NCI-H1417 (cell line): ENCODE results near the gene PDLIM7.
A peak's percentile ranks its signal among the peaks of the same experiment; 100 is the strongest.

Experiments used
- DNase-seq, 3 experiments: peaks; one replicate each; lab custom pipeline; 2025; lab: John Stamatoyannopoulos, UW

The PDLIM7 gene

GRCh38 chr5:177524941-177525655, 27.7 kb upstream of the PDLIM7 start:
- no peak for DNase-seq

- DNase-seq, result no peak
Measured at GRCh38 chr5:177524539-177524900, 27.1 kb upstream of the PDLIM7 start.

- DNase-seq, result no peak
Measured at GRCh38 chr5:177523711-177524538, 26.5 kb upstream of the PDLIM7 start.

- no peak for DNase-seq
Measured at GRCh38 chr5:177520916-177521513, 23.6 kb upstream of the PDLIM7 start.

GRCh38 chr5:177520271-177520670, 22.9 kb upstream of the PDLIM7 start:
- DNase-seq, result no peak

- DNase-seq, result no peak
Measured at GRCh38 chr5:177519463-177520235, 22.2 kb upstream of the PDLIM7 start.

GRCh38 chr5:177516601-177517568, 19.5 kb upstream of the PDLIM7 start, which contains the start of gene DDX41:
DDX41 (minus strand) TSS chr5:177516961; CDS start chr5:177516945, 16 bp downstream.
- peak; percentile 91 to 97 (median 97) for DNase-seq

- no peak for DNase-seq
Measured at GRCh38 chr5:177515580-177515979, 18.2 kb upstream of the PDLIM7 start.

- DNase-seq, result no peak
Measured at GRCh38 chr5:177514541-177514940, 17.1 kb upstream of the PDLIM7 start.

GRCh38 chr5:177513500-177513899, 16.1 kb upstream of the PDLIM7 start:
- no peak for DNase-seq

- no peak for DNase-seq
Measured at GRCh38 chr5:177512736-177513380, 15.5 kb upstream of the PDLIM7 start.

- no peak for DNase-seq
Measured at GRCh38 chr5:177511796-177512675, 14.6 kb upstream of the PDLIM7 start.

GRCh38 chr5:177511181-177511580, 13.8 kb upstream of the PDLIM7 start:
- no peak for DNase-seq

- DNase-seq, result no peak
Measured at GRCh38 chr5:177510567-177511053, 13.2 kb upstream of the PDLIM7 start.

GRCh38 chr5:177509991-177510566, 12.7 kb upstream of the PDLIM7 start:
- DNase-seq, result no peak

- DNase-seq, result no peak
Measured at GRCh38 chr5:177509381-177509951, 12.1 kb upstream of the PDLIM7 start, which contains the start of gene DOK3. DOK3 (minus strand) TSS chr5:177509826; CDS start chr5:177509540, 286 bp downstream.

GRCh38 chr5:177508837-177509236, 11.4 kb upstream of the PDLIM7 start:
- no peak for DNase-seq

- no peak for DNase-seq
Measured at GRCh38 chr5:177508221-177508611, 10.8 kb upstream of the PDLIM7 start.
